DMS153 treated with DMSO at 0.1 percent for 48 hours (cell line): Measurements from ENCODE around the gene CEP44.
"Not testable (repeated sequence)": the region's sequence is repeated elsewhere in the genome, so short reads cannot be mapped to it uniquely, and the experiment has no call there.

Source experiments
- DNase-seq: peaks from one replicate; lab custom pipeline; 2025; ENCODE audit not compliant: unreplicated experiment; lab: John Stamatoyannopoulos, UW

The CEP44 gene, protein sequence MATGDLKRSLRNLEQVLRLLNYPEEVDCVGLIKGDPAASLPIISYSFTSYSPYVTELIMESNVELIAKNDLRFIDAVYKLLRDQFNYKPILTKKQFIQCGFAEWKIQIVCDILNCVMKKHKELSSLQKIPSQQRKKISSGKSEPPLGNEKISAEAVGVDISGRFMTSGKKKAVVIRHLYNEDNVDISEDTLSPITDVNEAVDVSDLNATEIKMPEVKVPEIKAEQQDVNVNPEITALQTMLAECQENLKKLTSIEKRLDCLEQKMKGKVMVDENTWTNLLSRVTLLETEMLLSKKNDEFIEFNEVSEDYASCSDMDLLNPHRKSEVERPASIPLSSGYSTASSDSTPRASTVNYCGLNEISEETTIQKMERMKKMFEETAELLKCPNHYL

DNA sequence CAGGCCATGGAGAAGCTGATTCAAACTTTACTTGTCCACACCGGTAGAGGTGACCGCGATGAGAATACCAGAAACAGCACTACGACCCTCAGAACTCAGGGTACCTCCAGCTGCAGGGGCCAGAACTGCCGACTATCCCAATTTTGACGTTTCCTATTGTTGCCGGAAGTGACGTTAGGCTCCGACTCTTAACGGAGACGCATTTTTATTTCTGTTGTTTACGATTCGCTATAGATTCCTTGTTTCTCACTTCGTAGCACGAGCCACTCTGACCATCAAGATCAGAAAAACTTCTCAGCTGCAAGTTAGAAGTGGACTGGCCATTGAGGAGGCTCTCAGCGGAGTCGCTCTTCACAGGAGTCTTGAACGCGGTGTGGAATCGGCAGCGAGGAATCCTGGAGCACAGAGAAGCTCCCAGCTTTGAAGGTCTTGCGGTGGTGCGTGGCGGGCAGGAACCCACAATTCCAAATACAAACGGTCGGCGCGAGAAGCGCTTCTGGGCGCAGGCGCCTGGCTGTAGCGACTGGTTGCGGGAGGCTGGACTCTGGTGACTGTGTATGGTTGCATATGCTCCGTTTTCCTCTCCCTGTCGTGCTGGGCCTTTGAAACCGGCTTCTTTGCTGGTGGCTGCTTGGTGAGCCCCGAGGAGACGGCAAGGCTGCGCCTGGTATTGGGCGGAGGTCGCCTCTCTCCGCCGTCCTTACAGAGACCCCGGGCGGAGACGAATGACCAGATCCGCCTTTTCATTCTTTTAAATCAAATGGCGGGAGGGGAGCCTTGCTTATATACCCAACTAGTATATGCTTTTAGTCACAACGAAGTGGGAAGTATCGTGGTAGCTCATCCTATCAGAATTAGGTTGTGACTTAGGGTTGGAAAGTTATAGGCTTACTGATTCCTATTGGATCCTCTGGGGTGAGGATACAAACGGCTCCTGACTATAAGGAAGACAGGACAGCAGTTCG is at the start of gene CEP44, which contains the start of gene FBXO8:
Gene CEP44, plus strand, starts transcription at position 405 of the 965 bp plus-strand sequence. CDS start 15,211 bp downstream, outside the sequence.
Gene FBXO8, minus strand, starts transcription at position 161 of the 965 bp plus-strand sequence. CDS start 20,575 bp downstream, outside the sequence.
- DNase-seq: peak; percentile 88

- no peak for DNase-seq
Measured at GRCh38 chr4:174236359-174236758, 47.4 kb upstream of the CEP44 start.

- no peak for DNase-seq
Measured at GRCh38 chr4:174241162-174241561, 42.5 kb upstream of the CEP44 start.

DNA sequence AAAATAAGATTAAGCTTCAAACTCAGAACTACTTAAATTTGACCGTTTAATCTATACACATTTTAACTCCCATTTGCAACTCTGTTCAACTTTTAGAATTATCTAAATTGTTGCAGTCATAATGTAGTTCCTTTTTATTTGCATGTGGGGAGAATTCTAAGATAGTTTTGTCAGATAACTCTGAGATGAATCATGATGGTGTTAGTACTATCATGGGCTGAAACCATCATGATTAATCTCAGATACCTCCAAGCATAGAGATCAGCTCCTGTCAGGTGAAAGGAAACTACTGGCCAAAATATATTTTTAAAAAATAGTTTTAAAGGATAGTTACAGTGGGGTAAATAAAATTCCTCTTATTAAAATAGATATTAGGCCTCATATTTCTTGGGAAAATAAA is 39.3 kb upstream of the CEP44 start:
- no peak for DNase-seq

DNA sequence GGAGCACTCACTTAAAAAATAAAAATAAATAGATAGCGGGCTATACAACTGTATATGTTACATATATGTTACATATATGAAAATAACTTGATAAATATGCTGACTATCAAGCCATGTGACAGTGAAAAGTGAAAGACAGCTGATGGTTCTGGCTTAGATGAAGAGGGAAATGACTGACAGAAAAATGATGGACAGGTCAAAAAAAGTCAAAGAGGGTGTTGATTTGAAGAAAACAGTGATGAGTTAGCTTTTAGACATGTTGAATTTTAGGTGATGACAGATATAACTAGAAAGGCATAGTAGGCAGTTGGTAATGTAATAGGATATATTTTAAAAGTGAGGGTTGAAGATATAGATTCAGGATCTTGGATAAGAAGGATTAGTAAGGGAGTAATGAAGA is 38.0 kb upstream of the CEP44 start:
- no peak for DNase-seq

DNA sequence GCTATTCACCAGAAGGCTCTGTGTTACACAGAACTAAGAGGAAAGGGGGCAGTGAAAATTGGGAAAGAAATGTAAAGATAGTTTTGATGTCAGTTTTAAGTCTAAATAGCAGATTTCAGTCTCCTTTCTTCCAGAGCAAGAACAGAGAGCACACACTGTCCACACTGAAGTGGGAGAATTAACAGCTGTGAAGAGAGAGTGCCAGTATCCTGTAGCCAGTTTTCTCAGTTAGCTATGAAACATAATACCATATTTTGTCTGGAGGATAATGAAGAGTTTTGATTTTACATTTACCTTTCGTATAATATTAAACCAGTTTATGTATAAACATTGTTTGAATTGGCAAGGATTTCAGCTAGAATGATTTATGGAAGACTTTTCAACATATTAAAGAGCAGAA is 35.3 kb upstream of the CEP44 start:
- no peak for DNase-seq

GRCh38 chr4:174252412-174252811 is 31.3 kb upstream of the CEP44 start:
- DNase-seq: no peak

DNA sequence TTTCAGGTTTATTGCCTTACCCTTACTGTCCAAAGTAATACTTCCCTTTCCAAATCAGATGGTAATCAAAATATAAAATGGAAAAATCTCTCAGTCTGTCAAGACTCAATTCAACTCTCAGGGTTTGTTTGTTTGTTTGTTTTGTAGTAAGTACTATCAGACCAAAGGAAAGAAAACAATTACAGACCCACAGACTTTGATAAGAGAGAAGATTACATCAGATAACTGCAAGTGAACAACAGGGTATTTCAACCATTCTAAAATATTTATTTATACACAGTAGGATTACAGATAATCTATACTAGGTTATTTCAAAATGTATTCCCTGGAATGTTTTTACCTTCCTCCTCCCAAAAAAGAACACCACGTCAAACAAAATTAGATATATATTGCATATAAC is 29.1 kb upstream of the CEP44 start:
- DNase-seq: no peak

- DNase-seq: no peak
Measured at GRCh38 chr4:174255374-174255773, 28.3 kb upstream of the CEP44 start.

- DNase-seq: no peak
Measured at GRCh38 chr4:174255786-174256185, 27.9 kb upstream of the CEP44 start.

DNA sequence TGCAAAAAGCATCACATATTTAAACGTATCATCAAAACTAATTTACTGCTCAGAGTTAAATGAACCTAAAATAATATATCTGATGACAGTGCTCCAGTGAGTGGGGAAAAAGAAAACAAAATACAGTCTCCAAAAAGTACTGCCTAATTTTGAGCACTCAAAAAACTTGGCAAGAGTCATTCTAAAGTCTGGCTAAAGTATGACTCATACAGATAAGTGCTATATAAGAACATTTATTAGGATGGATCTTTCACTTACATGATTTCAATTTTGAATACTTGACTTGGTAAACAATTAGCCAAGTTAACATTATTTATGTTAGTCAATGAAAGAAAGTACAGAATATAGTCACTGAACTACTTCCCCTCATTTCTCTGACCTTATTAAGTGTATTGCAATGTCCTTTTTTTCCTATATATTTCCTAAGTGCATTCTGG is 27.4 kb upstream of the CEP44 start:
- no peak for DNase-seq

GRCh38 chr4:174259580-174259979 is 24.1 kb upstream of the CEP44 start:
- no peak for DNase-seq

DNA sequence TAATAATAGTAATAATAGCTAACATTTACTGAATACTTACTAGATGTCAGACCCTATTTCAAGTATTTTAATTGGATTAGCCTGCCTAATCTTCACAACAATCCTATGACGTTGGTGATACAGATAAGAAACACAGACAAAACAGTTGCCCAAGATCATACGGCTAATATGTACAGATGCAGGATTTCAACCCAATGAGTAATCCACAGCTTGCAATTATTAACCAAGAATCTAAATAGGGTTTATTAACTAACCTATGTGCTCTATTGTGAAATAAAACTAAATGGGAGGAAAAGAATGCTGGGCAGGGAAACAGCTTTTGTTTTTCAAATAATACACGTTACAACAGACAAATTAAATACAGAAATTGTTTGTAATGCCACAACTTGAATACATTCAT is 23.6 kb upstream of the CEP44 start:
- DNase-seq: no peak

DNA sequence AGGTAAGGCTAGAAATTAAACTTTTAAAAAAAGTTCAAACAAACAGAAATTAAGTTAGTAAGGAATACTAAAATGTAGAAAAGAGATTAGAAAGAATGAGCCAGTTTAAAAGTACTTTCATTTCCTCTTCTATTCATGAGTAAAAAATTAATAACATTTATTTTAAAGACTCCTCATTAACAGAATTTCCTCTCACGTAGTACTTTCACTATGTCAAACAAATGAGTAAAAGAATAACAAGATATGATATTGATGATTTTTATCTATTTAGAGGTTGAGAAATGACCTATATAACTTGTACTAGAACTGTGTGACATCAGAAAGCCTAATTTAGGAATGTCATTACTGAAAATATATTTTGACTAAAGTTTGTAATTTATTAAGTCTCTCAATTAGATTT is 22.3 kb upstream of the CEP44 start:
- DNase-seq: not testable (repeated sequence)

DNA sequence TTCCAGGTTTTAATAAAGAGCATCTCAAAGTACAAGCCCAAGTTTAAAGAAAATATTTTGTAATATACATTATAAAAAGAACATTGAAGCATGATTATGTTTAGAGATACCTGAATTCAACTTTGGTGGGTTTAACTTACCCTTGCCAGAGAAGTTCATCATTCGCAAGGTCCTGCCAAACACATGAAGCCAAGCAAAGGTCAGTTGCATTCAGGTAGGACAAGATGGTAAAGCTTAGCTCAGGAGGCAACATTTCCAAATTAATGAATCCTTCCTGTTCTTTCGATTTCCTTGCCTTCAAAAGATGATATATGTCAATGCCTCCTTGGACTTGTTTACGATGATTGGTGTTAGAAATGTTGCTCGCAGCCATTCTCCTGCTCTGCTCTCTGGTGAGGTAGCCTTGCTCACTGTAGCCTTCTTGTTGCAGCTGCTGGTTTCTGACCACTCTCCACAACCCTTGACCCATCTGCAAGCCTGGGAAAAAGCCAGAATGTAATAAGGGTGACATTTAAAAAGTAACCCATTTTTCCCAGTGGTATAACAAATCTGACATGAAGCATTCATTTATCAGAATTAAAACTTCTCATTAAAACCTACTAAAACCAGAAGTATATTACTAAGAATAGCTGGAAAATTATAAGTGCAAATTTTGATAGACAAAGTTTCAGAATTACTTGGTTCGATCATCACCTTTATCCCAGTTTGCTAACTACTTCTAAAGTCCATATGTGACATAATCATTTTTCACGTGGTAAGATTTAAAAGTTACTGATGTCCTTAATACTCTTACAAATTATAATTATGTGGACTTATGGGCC is 20.9 kb upstream of the CEP44 start:
- no peak for DNase-seq

DNA sequence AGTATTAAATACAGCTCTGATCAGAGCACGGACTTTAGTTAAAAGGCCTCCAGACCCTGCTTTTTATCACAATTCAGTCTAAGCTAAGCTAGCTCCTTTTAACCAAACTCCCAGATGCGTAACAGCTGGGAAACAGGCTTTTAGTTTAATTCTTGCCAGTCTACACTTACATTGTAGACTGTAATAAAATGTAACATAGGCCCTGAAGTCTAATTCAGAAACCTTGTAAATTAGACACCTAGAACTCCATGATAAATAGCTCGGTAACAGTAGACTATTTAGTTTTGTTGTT is 20.3 kb upstream of the CEP44 start:
- DNase-seq: no peak

DNA sequence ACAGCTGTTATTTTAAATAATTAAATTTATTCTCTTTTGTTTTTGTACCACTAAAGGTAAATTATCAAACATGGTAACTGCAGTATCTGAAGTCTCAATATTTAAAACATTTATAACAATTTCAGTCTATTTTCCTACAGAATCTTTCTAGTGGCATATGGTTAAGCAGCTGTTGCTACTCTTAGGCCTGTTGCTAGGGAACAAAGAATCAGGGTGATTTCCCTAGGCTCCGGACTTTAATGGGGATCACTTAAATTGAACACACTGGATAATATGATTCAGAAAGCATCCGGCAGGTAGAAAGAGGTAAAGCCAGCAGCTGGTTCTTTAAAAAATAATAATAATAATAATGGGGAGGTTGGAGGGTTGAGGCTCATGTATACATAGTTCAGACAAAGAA is 17.8 kb upstream of the CEP44 start:
- DNase-seq: no peak

DNA sequence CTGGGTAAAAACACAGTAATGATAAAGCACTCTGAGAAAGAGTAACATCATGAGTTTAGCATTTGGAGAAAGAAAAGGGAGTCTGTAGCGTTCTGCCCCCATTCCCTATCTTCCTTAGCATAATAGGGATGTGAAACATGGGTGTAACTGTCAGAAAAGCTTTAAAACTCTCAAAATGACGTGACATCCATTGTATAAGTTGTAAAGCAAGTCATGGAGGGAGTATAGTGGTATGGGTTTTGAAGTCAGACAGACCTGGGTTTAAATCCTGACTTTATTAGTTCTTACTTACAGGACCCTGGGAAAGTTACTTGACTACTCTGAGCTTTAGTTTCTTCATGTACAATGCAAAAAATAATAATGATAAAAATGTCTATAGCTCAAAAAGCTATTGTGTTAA is 17.3 kb upstream of the CEP44 start:
- no peak for DNase-seq

- DNase-seq: no peak
Measured at GRCh38 chr4:174273930-174274329, 9.8 kb upstream of the CEP44 start.

GRCh38 chr4:174274436-174274835 is 9.3 kb upstream of the CEP44 start:
- DNase-seq: no peak

DNA sequence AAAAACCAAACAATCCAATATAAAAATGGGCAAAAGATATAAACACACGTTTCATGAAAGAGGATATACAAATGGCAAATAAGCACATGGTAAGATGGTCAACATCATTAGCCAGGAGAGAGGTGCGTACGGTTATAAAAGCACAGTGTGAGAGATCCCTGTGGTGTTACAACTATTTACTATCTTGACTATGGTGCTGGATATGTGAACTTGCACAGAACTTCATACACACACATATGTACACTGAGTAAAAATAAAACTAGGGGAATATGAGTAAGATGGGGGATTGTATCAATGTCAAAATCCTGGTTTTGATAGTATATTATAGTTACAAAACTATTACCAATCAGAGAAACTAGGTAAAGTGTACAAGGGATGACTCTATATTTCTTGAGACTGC is 8.6 kb upstream of the CEP44 start:
- DNase-seq: no peak
